Measurements from ENCODE around the gene RAB25. TPM values are rescaled to one million over a fixed set of nuclear protein-coding genes. Genes with fewer than 3 reads are reported as not detected.

Gene RAB25
- polyA plus RNA-seq, 1 donor from 2014 or later: 1.3 TPM

DNA sequence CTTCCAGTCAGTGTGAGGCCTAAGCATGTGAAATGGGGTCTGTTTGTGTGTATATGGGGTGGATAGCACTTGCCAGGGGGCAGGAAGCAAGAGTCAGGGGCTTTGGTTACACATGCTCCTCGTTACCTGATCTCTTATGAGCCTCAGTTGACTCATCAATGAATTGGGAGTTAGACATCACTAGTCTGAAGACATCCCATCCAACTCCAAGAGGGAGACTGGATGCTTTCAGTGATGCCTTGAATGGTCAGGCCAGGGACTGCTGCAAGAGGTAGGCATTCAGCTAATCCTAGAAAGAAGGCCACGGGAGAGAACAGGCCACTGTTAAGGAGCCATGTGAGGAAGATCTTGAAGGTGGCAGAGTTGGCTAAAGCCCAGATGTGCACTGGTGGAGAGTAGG, 6.3 kb downstream of the RAB25 start:
- Histone ChIP-seq H3K9ac (ENCODE audit: low read length) (no peak overlapping the region), H3K9me3 (ENCODE audit: low read length) (no peaks in the 10 kb centered on the region), H3K9me2 (ENCODE audit: insufficient read depth, low read length) (no peaks in the 10 kb centered on the region), H2AFZ (ENCODE audit: low read depth, low read length) (no peak overlapping the region), H3K4me2 (ENCODE audit: low read length) (no peak overlapping the region), H3K36me3 (ENCODE audit: insufficient read depth, low read length) (no peaks in the 10 kb centered on the region), H3K27me3 (ENCODE audit: insufficient read depth, low read depth, low read length) (no peaks in the 10 kb centered on the region), H3K4me3 (ENCODE audit: low read length) (no peak overlapping the region), H4K20me1 (ENCODE audit: insufficient read depth) (peaks cover 5% of the 10 kb centered on the region), H3K27ac (ENCODE audit: low read length) (no peak overlapping the region), H3K79me2 (replicated peaks; ENCODE audit: insufficient read depth, low read length) (no peaks in the 10 kb centered on the region), H3F3A (ENCODE audit: insufficient read depth, low read length, poor library complexity, severe bottlenecking) (no peaks in the 10 kb centered on the region)
- TF ChIP-seq EP300 (conservative IDR thresholded peaks at IDR 0.05; ENCODE audit: poor library complexity, severe bottlenecking) (no peak), EZH2 (IDR thresholded peaks at IDR 0.05; ENCODE audit: borderline replicate concordance, insufficient read depth, low read length, poor library complexity, severe bottlenecking) (no peak), SMC3 (conservative IDR thresholded peaks at IDR 0.05; ENCODE audit: poor library complexity) (no peak), REST (IDR thresholded peaks at IDR 0.05; ENCODE audit: borderline replicate concordance) (no peak), MXI1 (conservative IDR thresholded peaks at IDR 0.05; ENCODE audit: poor library complexity, severe bottlenecking) (no peak), RAD21 (conservative IDR thresholded peaks at IDR 0.05) (no peak), CTCF (IDR thresholded peaks at IDR 0.05; ENCODE audit: poor library complexity, severe bottlenecking) (no peak), TAF1 (IDR thresholded peaks at IDR 0.05; ENCODE audit: low read depth) (no peak), POLR2AphosphoS5 (IDR thresholded peaks at IDR 0.05) (no peak)

DNA sequence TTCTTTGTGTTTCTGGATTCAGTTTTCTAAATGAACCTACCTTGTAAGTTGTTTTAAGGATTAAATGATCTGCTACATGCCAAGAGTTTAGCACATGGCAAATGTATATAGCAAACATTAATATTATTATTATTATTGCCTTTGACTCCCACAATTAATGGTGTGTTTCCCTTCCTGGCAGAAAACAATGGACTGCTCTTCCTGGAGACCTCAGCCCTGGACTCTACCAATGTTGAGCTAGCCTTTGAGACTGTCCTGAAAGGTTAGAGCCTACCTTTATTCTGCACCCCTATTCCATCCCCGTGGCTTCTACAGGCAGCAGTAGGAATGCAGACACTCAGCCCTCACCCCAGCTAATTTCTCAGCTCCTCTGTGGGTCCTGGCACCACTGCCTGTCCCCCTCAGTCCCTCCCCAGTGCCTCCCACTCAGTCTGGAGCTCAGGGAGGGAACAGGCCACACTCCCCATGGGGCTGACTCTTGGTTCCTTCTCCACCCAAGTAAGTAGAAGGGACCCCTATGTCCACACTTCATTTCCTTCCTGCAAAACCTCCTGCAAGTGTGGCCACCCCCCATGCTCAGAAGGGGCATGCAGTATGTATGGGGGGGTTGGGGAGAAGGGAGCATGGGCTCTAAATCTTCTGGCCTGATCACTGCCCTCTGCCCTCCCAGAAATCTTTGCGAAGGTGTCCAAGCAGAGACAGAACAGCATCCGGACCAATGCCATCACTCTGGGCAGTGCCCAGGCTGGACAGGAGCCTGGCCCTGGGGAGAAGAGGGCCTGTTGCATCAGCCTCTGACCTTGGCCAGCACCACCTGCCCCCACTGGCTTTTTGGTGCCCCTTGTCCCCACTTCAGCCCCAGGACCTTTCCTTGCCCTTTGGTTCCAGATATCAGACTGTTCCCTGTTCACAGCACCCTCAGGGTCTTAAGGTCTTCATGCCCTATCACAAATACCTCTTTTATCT, 8.8 kb downstream of the RAB25 start:
- no peak overlapping the region for H3K27ac ChIP-seq (ENCODE audit: low read length)
- H3K9ac ChIP-seq (ENCODE audit: low read length): no peak overlapping the region
- peaks cover 20% of the 10 kb centered on the region for H4K20me1 ChIP-seq (ENCODE audit: insufficient read depth)
- H3K79me2 ChIP-seq (replicated peaks; ENCODE audit: insufficient read depth, low read length): peaks cover 11% of the 10 kb centered on the region
- no peak overlapping the region for H2AFZ ChIP-seq (ENCODE audit: low read depth, low read length)
- H3K4me2 ChIP-seq (ENCODE audit: low read length): no peak overlapping the region
- H3K27me3 ChIP-seq (ENCODE audit: insufficient read depth, low read depth, low read length): no peaks in the 10 kb centered on the region
- TF ChIP-seq RAD21 (conservative IDR thresholded peaks at IDR 0.05) (no peak), REST (IDR thresholded peaks at IDR 0.05; ENCODE audit: borderline replicate concordance) (no peak), MXI1 (conservative IDR thresholded peaks at IDR 0.05; ENCODE audit: poor library complexity, severe bottlenecking) (no peak), TAF1 (IDR thresholded peaks at IDR 0.05; ENCODE audit: low read depth) (no peak), CTCF (IDR thresholded peaks at IDR 0.05; ENCODE audit: poor library complexity, severe bottlenecking) (no peak), SMC3 (conservative IDR thresholded peaks at IDR 0.05; ENCODE audit: poor library complexity) (no peak), EZH2 (IDR thresholded peaks at IDR 0.05; ENCODE audit: borderline replicate concordance, insufficient read depth, low read length, poor library complexity, severe bottlenecking) (no peak), EP300 (conservative IDR thresholded peaks at IDR 0.05; ENCODE audit: poor library complexity, severe bottlenecking) (no peak), POLR2AphosphoS5 (IDR thresholded peaks at IDR 0.05) (no peak)
- no peaks in the 10 kb centered on the region for H3K9me2 ChIP-seq (ENCODE audit: insufficient read depth, low read length)
- H3F3A ChIP-seq (ENCODE audit: insufficient read depth, low read length, poor library complexity, severe bottlenecking): peaks cover 5% of the 10 kb centered on the region
- H3K36me3 ChIP-seq (ENCODE audit: insufficient read depth, low read length): peaks cover 4% of the 10 kb centered on the region
- no peaks in the 10 kb centered on the region for H3K9me3 ChIP-seq (ENCODE audit: low read length)
- no peak overlapping the region for H3K4me3 ChIP-seq (ENCODE audit: low read length)
